ENCODE measurements around the gene BZW1. TPM values are rescaled to one million over a fixed set of nuclear protein-coding genes. Genes with fewer than 3 reads are reported as not detected.
"Not testable (repeated sequence)": the region's sequence is repeated elsewhere in the genome, so short reads cannot be mapped to it uniquely, and the experiment has no call there.

BZW1 gene
- total RNA-seq, 3 donors from 2014 or later (not counting 1 experiment from before 2014, with no cell fraction given): 393 to 417 (median 411) TPM

GRCh38 chr2:200812122-200813022, 662 bp downstream of the BZW1 start:
- H3K36me3 ChIP-seq (ENCODE audit: control insufficient read depth, insufficient read depth, low read length): peaks cover 43% of the 10 kb centered on the region
- H3K9me3 Mint-ChIP-seq: no peaks in the 10 kb centered on the region
- peaks cover 18% of the 10 kb centered on the region for H3K4me1 ChIP-seq (ENCODE audit: control insufficient read depth, insufficient read depth, low read length)
- TF ChIP-seq CTCF (IDR thresholded peaks at IDR 0.05): peak; percentile 14
- H3K27ac Mint-ChIP-seq: peak overlapping the region; percentile 93 to 98
- peaks cover 62 to 63% of the 10 kb centered on the region in 2 donors for H3K4me1 Mint-ChIP-seq
- WGBS (ENCODE audit: insufficient coverage): under 1% methylated on average over 70 of the region's 70 CpGs
- intact Hi-C loops (cut with micrococcal nuclease): loop anchor here (5.0 kb wide), 3 partner anchors 305 to 450 kb away; partner anchors contain the start of genes CASP10, CASP8 and CFLAR
- H3K36me3 Mint-ChIP-seq: peaks cover 31% of the 10 kb centered on the region
- DNase-seq: peak; percentile 73 to 77
- ATAC-seq: peak; percentile 25 to 57 (median 56)
- peak overlapping the region; percentile 95 for H3K4me3 Mint-ChIP-seq
- peak overlapping the region; percentile 61 for H3K4me3 ChIP-seq (ENCODE audit: low read length)
- H3K27ac ChIP-seq (ENCODE audit: low read length): peak overlapping the region; percentile 99
- H3K27me3 Mint-ChIP-seq (ENCODE audit: low read depth in 2 of 2): no peaks in the 10 kb centered on the region
- H3K27me3 ChIP-seq (ENCODE audit: control insufficient read depth, insufficient read depth, low read length): no peaks in the 10 kb centered on the region
- H3K9me3 ChIP-seq (ENCODE audit: control insufficient read depth, insufficient read depth, low read length): no peaks in the 10 kb centered on the region

DNA sequence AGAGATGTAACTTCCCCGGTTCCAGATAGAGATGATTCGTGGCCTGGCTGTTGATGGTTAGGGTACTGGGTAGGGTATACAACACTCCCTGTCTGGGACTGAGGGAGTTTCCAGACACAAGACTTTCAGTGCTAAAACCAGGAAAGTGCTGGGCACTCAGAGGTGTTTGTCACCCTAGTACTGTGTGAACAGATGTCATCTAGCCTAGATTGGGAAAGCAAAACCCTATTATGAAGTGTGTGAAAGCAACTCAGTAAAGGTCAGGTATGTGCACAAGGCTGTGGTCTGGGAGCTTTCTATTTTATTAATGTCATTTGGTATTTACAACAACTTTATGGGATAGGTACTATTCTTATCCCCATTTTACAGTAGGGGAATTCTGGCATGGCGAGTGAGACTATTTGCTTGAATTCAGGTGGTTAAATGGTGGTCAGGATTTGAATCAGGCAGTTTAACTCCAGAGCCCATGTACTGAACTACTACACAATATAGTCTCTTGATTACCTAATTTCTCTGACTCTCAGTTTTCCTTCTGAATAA, 2.6 kb downstream of the BZW1 start:
- H3K4me3 Mint-ChIP-seq: peak overlapping the region; percentile 57
- no peak overlapping the region for H3K4me3 ChIP-seq (ENCODE audit: low read length)

DNA sequence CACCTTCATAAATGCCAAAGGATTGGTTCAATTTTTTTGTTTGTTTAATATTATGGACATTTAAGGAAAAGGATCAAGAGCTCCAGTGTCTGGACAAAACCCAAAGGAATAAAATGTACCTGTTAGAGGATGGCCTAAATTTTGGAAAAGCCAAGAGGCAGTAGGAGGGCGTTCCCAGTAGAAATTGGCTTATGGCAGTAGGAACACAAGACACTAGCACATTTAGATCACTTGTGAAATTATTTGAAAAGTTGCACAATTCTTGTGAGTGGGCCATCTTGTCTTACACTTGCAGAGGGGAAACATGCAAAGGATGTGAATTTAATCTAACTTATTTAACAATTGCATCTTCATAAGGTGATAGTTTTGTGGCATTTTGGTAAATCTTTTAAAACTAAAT, 3.2 kb downstream of the BZW1 start:
- Histone ChIP-seq H3K27ac (ENCODE audit: low read length) (no peak overlapping the region), H3K27me3 (ENCODE audit: control insufficient read depth, insufficient read depth, low read length) (no peaks in the 10 kb centered on the region), H3K4me1 (ENCODE audit: control insufficient read depth, insufficient read depth, low read length) (peaks cover 18% of the 10 kb centered on the region), H3K9me3 (ENCODE audit: control insufficient read depth, insufficient read depth, low read length) (no peaks in the 10 kb centered on the region), H3K36me3 (ENCODE audit: control insufficient read depth, insufficient read depth, low read length) (peaks cover 68% of the 10 kb centered on the region), H3K4me3 (ENCODE audit: low read length) (no peak overlapping the region)
- Mint-ChIP-seq H3K27ac (peak overlapping the region; percentile 81 to 93), H3K4me1 (peaks cover 65 to 70% of the 10 kb centered on the region in 2 donors), H3K27me3 (ENCODE audit: low read depth in 2 of 2) (no peaks in the 10 kb centered on the region), H3K4me3 (peak overlapping the region; percentile 57), H3K9me3 (no peaks in the 10 kb centered on the region), H3K36me3 (peaks cover 47% of the 10 kb centered on the region)
- ATAC-seq (no peak), DNase-seq (no peak)
- WGBS (ENCODE audit: insufficient coverage): 83% methylated on average over 1 of the region's 1 CpG
- intact Hi-C loops (cut with micrococcal nuclease): loop anchor here (5.0 kb wide), 3 partner anchors 302 to 447 kb away; partner anchors contain the start of genes CASP10, CASP8 and CFLAR
- no peak for TF ChIP-seq CTCF (IDR thresholded peaks at IDR 0.05)

More for the DNA sequence above, 2.6 kb downstream of the BZW1 start:
- 33% methylated on average over 2 of the region's 3 CpGs for WGBS (ENCODE audit: insufficient coverage)
- H3K9me3 Mint-ChIP-seq: no peaks in the 10 kb centered on the region
- H3K27ac Mint-ChIP-seq: peak overlapping the region; percentile 81 to 93
- intact Hi-C loops (cut with micrococcal nuclease): loop anchor here (5.0 kb wide), 3 partner anchors 303 to 448 kb away; partner anchors contain the start of genes CASP10, CASP8 and CFLAR
- H3K27me3 Mint-ChIP-seq (ENCODE audit: low read depth in 2 of 2): no peaks in the 10 kb centered on the region
- peaks cover 18% of the 10 kb centered on the region for H3K4me1 ChIP-seq (ENCODE audit: control insufficient read depth, insufficient read depth, low read length)
- peaks cover 63% of the 10 kb centered on the region for H3K36me3 ChIP-seq (ENCODE audit: control insufficient read depth, insufficient read depth, low read length)
- H3K36me3 Mint-ChIP-seq: peaks cover 47% of the 10 kb centered on the region
- TF ChIP-seq CTCF (IDR thresholded peaks at IDR 0.05): no peak
- H3K27ac ChIP-seq (ENCODE audit: low read length): peak overlapping the region; percentile 32
- H3K9me3 ChIP-seq (ENCODE audit: control insufficient read depth, insufficient read depth, low read length): no peaks in the 10 kb centered on the region
- DNase-seq: peak in 1 of 2 donors; percentile 35
- ATAC-seq: no peak
- H3K4me1 Mint-ChIP-seq: peaks cover 67 to 71% of the 10 kb centered on the region in 2 donors
- H3K27me3 ChIP-seq (ENCODE audit: control insufficient read depth, insufficient read depth, low read length): no peaks in the 10 kb centered on the region

DNA sequence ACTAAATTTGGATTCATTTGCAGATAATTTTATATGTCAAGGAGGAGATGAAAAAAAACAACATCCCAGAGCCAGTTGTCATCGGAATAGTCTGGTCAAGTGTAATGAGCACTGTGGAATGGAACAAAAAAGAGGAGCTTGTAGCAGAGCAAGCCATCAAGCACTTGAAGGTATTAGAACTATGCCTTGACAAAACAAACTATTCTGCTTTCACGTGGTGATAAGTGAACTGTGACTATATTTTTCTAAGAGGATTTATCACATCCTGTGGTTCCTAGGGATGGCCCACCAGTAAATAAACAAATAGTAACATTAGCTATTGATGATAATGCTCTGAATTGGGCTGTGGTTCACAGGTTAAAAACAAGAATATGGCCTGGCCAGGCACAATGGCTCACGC, 7.0 kb downstream of the BZW1 start:
- H3K9me3 Mint-ChIP-seq; H3K27me3 ChIP-seq (ENCODE audit: control insufficient read depth, insufficient read depth, low read length); intact Hi-C loops (cut with micrococcal nuclease); H3K4me1 ChIP-seq (ENCODE audit: control insufficient read depth, insufficient read depth, low read length); H3K27ac ChIP-seq (ENCODE audit: low read length); H3K27me3 Mint-ChIP-seq (ENCODE audit: low read depth in 2 of 2); DNase-seq; H3K4me3 Mint-ChIP-seq; H3K9me3 ChIP-seq (ENCODE audit: control insufficient read depth, insufficient read depth, low read length); ATAC-seq; H3K4me3 ChIP-seq (ENCODE audit: low read length): not testable (repeated sequence)
- Mint-ChIP-seq H3K36me3 (peaks cover 58% of the 10 kb centered on the region), H3K4me1 (peaks cover 33 to 54% of the 10 kb centered on the region in 2 donors), H3K27ac (peak overlapping the region; percentile 40 to 93)
- H3K36me3 ChIP-seq (ENCODE audit: control insufficient read depth, insufficient read depth, low read length): peaks cover 82% of the 10 kb centered on the region
- WGBS (ENCODE audit: insufficient coverage): 92% methylated on average over 2 of the region's 3 CpGs

All from natural killer cell (primary cell).